Lower leg skin (tissue), 3 donors: ENCODE measurements around the gene LIMS2.

ENCODE experiments used
- CTCF ChIP-seq, 3 donors: fragments of 450-650 bp; IDR thresholded peaks; one replicate each; pipeline ENCODE4 v1.5.1; 2016; ENCODE audit warnings: antibody characterized with exemption in 3 of 3, mild to moderate bottlenecking in 3 of 3, moderate library complexity in 2 of 3
- POLR2A ChIP-seq, 2 donors: fragments of 450-650 bp; IDR thresholded peaks; one replicate each; pipeline ENCODE4 v1.6.1; 2016 to 2017; ENCODE audit warnings: antibody characterized with exemption in 2 of 2, mild to moderate bottlenecking in 1 of 2, moderate library complexity in 1 of 2

GRCh38 chr2:127683056-127683455, 7.7 kb upstream of the LIMS2 start:
- TF ChIP-seq CTCF (IDR thresholded peaks at IDR 0.05) = no peak
- no peak for TF ChIP-seq POLR2A (IDR thresholded peaks at IDR 0.05)
